OCI-LY3 (cell line): ENCODE results near the gene BTBD9.

Experiments
- CTCF ChIP-seq: fragments of 200-600, 300-600 bp; sonication (generic); IDR thresholded peaks from 2 replicates; pipeline ENCODE4 v1.5.1; 2014; ENCODE audit warnings: antibody characterized with exemption, low read length, low read depth
- EZH2phosphoT487 ChIP-seq: fragments of 200-600 bp; shearing (Covaris generic); IDR thresholded peaks from 2 replicates; pipeline ENCODE4 v1.6.1; 2018; ENCODE audit warnings: antibody characterized with exemption, mixed run types, low read depth

- TF ChIP-seq CTCF, result no peak
- no peak for TF ChIP-seq EZH2phosphoT487
Measured at GRCh38 chr6:38387461-38387860, 252.3 kb downstream of the BTBD9 start.
